Activated CD8-positive, alpha-beta memory T cell treated with anti-CD3 and anti-CD28 coated beads for 48 hours (primary cell): Measurements from ENCODE around the gene CDS1.
"Not testable (repeated sequence)": the region's sequence is repeated elsewhere in the genome, so short reads cannot be mapped to it uniquely, and the experiment has no call there.

Experiments
- DNase-seq, 3 experiments: peaks; one replicate each; pipeline ENCODE4 v3.0.0-alpha.2; 2020; ENCODE audit warnings: low read depth in 2 of 3, low spot score in 2 of 3

Gene CDS1

GRCh38 chr4:84669201-84669600 lies 86.3 kb downstream of the CDS1 start:
- DNase-seq = no peak

- no peak for DNase-seq
Measured at GRCh38 chr4:84672177-84672576, 89.2 kb downstream of the CDS1 start.

GRCh38 chr4:84673475-84674240 lies 90.7 kb downstream of the CDS1 start:
- DNase-seq = no peak

GRCh38 chr4:84677093-84677492 lies 94.2 kb downstream of the CDS1 start:
- no peak for DNase-seq

GRCh38 chr4:84677995-84678394 lies 95.1 kb downstream of the CDS1 start:
- DNase-seq = no peak

- no peak for DNase-seq
Measured at GRCh38 chr4:84678976-84679744, 96.2 kb downstream of the CDS1 start.

- DNase-seq = no peak
Measured at GRCh38 chr4:84680956-84681355, 98.0 kb downstream of the CDS1 start.

GRCh38 chr4:84681486-84682274 lies 98.8 kb downstream of the CDS1 start:
- DNase-seq = no peak

- DNase-seq = not testable (repeated sequence)
Measured at GRCh38 chr4:84682661-84683060, 99.7 kb downstream of the CDS1 start.

GRCh38 chr4:84683064-84683850 lies 100.3 kb downstream of the CDS1 start:
- DNase-seq = no peak

GRCh38 chr4:84684361-84684760 lies 101.4 kb downstream of the CDS1 start:
- no peak for DNase-seq

GRCh38 chr4:84685105-84685504 lies 102.2 kb downstream of the CDS1 start:
- DNase-seq = no peak

GRCh38 chr4:84688605-84689004 lies 105.7 kb downstream of the CDS1 start:
- no peak for DNase-seq

GRCh38 chr4:84689197-84689596 lies 106.3 kb downstream of the CDS1 start:
- DNase-seq = no peak

GRCh38 chr4:84690481-84690880 lies 107.6 kb downstream of the CDS1 start:
- no peak for DNase-seq

- no peak for DNase-seq
Measured at GRCh38 chr4:84691170-84691691, 108.3 kb downstream of the CDS1 start.

- no peak for DNase-seq
Measured at GRCh38 chr4:84691800-84692199, 108.9 kb downstream of the CDS1 start.

- no peak for DNase-seq
Measured at GRCh38 chr4:84697159-84697558, 114.2 kb downstream of the CDS1 start.

- DNase-seq = no peak
Measured at GRCh38 chr4:84697615-84698201, 114.8 kb downstream of the CDS1 start.

- no peak for DNase-seq
Measured at GRCh38 chr4:84699001-84699671, 116.2 kb downstream of the CDS1 start.
